ENCODE data around the gene MARCHF2. TPM values are rescaled to one million over a fixed set of nuclear protein-coding genes. Genes with fewer than 3 reads are reported as not detected.

The MARCHF2 gene
- total RNA-seq, 1 donor from 2014 or later: 49.3 TPM

GRCh38 chr19:8386990-8387389, 26.1 kb upstream of the MARCHF2 start:
- no peak for DNase-seq (ENCODE audit: low spot score in 2 of 2)
- no peak for FAIRE-seq

- FAIRE-seq (no peak), DNase-seq (ENCODE audit: low spot score in 2 of 2) (no peak)
Measured at GRCh38 chr19:8387688-8388611, 25.2 kb upstream of the MARCHF2 start.

- FAIRE-seq (no peak), DNase-seq (ENCODE audit: low spot score in 2 of 2) (no peak)
Measured at GRCh38 chr19:8388612-8388958, 24.5 kb upstream of the MARCHF2 start.

DNA sequence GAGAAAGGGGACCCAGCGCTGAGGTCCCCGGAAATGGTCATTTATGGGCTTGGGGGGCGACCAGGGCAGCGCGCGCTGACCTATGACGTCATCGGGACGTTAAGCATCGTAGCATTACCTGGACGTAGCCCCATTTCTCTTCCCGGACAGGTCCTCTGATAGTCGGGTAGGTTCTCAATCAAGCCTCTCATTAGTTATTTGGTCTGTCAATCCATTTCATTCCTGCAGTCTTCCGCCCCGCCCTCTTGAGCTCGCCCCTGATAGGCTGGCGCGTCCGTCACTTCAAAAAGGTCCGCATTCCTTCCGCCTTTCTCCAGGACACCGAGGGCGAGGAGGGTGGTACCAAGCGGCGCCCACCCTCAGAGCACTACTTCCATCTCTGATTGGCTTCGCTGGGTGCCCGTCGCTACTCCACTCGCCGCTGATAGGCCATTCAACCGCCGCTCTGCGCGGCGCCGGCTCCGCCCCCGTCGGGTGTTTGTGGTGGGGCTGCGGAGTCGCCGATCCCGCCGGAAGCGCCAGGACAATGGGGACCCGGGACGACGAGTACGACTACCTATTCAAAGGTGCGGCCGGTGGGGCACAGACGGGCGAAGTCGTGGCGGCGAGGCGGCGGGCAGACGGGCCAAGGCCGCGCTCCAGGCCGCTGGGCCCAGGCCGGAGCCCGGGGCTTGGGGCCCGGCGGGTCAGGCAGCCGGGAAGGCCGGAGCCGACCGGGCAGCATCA, 23.1 kb upstream of the MARCHF2 start, which contains the start of gene RAB11B:
TSS of gene RAB11B (plus strand) at position 470 of the 726 bp plus-strand sequence. CDS start at position 527, 57 bp downstream.
- peak; percentile 98 for FAIRE-seq

GRCh38 chr19:8390617-8390981, 22.5 kb upstream of the MARCHF2 start:
- no peak for FAIRE-seq
- peak; percentile 89 to 93 for DNase-seq (ENCODE audit: low spot score in 2 of 2)

More for the DNA sequence above, 23.1 kb upstream of the MARCHF2 start, which contains the start of gene RAB11B:
- DNase-seq (ENCODE audit: low spot score in 2 of 2): peak; percentile 94 to 96

- FAIRE-seq: no peak
- no peak for DNase-seq (ENCODE audit: low spot score in 2 of 2)
Measured at GRCh38 chr19:8391198-8392016, 21.7 kb upstream of the MARCHF2 start.

GRCh38 chr19:8392017-8392591, 21.0 kb upstream of the MARCHF2 start:
- DNase-seq (ENCODE audit: low spot score in 2 of 2) (no peak), FAIRE-seq (no peak)

DNA sequence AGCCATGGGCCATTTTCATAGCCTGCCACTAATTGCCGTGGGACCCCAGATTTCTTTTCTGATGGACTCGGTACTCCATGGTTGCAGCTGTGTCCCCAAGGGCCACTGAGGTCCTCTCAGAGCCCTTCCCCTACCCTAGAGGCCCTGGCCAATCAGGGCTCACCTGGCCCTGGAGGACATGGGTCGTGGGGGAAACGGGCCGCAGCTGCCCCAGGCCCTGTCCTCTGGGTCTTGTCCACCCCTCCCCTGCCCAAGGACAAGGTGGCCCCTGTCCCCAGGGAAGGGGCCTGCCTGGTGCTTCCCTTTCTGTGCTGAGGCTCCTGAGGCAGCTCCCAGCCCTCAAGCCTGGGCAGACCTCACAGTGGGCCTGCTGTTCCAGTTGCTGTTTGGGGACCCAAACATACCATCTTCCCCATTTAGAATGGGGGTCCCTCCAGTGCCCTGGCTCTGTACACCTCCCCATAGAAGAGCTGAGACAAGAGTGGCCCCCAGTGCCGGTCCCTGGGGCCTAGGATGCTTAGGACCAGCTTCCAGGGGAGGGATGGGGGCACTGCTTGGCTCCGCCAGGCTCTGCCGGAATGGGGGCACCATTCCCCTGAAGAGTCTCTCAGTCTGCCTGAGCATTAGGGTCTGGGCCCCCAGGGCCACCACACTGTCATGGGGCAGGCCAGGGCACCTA, 19.8 kb upstream of the MARCHF2 start:
- no peak for DNase-seq (ENCODE audit: low spot score in 2 of 2)
- no peak for FAIRE-seq

- DNase-seq (ENCODE audit: low spot score in 2 of 2): peak in 1 of 2 donors; percentile 62
Measured at GRCh38 chr19:8393871-8394250, 19.2 kb upstream of the MARCHF2 start.

DNA sequence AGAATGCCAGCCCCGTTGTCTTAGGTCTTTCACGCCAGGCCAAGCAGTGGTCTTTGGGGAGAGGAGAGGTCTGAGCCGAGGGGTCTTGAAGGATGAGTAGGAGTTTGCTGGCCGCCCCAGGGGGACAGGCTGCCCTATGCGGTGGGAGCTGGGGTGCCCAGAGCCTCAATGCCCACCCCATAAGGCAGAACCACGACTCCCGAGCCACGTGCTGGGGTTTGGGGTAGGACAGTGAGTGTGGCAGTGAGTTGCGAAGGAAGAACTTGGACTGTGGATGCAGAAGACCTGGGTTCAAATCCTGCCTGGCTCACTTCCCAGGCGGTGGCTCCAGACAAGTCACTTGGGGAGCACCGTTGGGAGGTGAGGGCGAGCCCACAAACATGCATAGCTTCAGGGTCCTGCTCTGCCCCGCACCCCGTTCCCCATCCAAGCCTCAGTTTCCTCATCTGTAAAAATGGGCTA, 17.5 kb upstream of the MARCHF2 start:
- no peak for DNase-seq (ENCODE audit: low spot score in 2 of 2)
- no peak for FAIRE-seq

More at GRCh38 chr19:8393871-8394250, 19.2 kb upstream of the MARCHF2 start:
- FAIRE-seq: no peak

- no peak for DNase-seq (ENCODE audit: low spot score in 2 of 2)
- FAIRE-seq: no peak
Measured at GRCh38 chr19:8396185-8396562, 16.9 kb upstream of the MARCHF2 start.

- DNase-seq (ENCODE audit: low spot score in 2 of 2) (peak; percentile 69 to 70), FAIRE-seq (no peak)
Measured at GRCh38 chr19:8396563-8397203, 16.4 kb upstream of the MARCHF2 start.

- no peak for FAIRE-seq
Measured at GRCh38 chr19:8397271-8397670, 15.8 kb upstream of the MARCHF2 start.

GRCh38 chr19:8397746-8398310, 15.3 kb upstream of the MARCHF2 start:
- FAIRE-seq: no peak
- DNase-seq (ENCODE audit: low spot score in 2 of 2): no peak

More at GRCh38 chr19:8397271-8397670, 15.8 kb upstream of the MARCHF2 start:
- no peak for DNase-seq (ENCODE audit: low spot score in 2 of 2)

GRCh38 chr19:8398311-8398771, 14.8 kb upstream of the MARCHF2 start:
- no peak for FAIRE-seq
- no peak for DNase-seq (ENCODE audit: low spot score in 2 of 2)

DNA sequence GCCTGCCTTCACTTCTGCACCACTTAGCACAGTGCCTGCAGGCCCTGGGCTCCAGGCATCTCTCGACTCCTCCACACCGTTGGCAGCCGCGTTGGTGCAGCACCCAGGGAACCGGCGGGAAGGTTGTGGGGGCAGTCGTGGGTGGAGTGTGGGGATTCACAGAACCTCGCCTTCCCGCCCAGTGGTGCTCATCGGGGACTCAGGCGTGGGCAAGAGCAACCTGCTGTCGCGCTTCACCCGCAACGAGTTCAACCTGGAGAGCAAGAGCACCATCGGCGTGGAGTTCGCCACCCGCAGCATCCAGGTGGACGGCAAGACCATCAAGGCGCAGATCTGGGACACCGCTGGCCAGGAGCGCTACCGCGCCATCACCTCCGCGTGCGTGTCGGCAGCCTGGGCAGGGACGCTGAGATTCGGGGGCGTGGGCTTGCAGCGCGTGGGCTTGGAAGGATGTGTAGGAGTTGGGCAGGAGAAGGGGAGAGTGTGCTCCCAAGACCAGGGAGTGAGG, 13.4 kb upstream of the MARCHF2 start:
- FAIRE-seq: no peak
- DNase-seq (ENCODE audit: low spot score in 2 of 2): no peak

- no peak for DNase-seq (ENCODE audit: low spot score in 2 of 2)
- FAIRE-seq: no peak
Measured at GRCh38 chr19:8401981-8402411, 11.1 kb upstream of the MARCHF2 start.

DNA sequence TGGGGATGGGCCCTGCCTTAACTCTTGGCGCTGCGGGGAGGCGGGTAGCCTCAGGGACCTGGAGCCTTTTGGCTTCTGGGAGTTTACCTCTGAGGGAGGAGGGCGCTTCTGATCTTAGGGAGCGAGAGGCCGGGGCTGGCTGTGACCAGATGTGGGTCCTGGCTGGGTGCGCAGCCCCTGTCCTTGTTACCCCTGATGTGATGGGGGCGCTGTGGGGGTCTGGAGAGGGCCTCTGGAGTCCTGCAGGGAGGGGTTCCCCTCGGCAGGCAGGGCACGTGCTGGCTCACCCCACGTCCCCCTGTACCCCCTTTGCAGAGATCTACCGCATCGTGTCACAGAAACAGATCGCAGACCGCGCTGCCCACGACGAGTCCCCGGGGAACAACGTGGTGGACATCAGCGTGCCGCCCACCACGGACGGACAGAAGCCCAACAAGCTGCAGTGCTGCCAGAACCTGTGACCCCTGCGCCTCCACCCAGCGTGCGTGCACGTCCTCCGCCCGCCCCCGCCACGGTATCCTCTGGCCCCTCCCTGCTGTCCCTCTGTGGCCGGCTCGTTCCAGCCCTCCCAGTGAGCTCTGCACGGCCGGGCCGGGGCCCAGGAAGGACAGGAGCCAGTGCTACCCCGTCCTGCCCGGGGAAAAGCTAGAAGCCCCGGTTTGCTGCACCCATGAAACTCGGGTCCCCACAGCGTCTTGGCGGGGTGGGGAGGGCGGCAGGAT, 9.8 kb upstream of the MARCHF2 start:
- DNase-seq (ENCODE audit: low spot score in 2 of 2) (no peak), FAIRE-seq (no peak)

Data from frontal cortex (tissue), 4 donors.